ENCODE data around the gene SF3B1.
"Not testable (repeated sequence)": the region's sequence is repeated elsewhere in the genome, so short reads cannot be mapped to it uniquely, and the experiment has no call there.

Gene SF3B1

DNA sequence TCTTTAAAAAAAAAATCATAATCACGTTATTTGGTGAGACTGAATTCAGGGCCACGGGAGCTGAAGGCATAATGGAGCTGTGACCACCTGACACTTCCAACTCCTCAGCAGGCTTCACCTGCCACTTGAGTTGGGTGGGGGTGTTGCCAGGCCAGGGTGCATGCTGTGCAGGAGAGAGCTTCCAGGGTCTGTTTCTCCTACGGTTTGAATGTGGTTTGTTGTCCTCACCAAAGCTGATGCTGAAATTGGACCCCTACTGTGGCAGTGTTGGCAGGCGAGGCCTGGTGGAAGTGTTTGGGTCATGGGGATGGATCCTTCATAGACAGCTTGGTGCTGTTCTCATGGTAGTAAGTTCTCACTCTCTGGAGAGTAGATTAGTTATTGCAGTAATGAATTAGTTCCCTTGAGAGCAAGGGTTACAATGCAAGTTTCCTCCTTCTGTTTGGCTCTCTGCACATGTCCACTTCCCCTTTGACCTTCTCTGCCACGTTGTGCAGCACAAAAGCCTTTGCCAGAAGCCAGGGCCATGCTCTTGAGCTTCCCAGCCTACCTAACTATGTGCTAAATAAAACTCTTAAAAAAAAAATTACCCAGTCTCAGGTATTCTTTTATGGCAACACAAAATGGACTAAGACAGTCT lies 86.0 kb downstream of the SF3B1 start:
- H3K27ac Mint-ChIP-seq: no peak overlapping the region
- H3K4me1 Mint-ChIP-seq (ENCODE audit: low read depth): peaks cover 23% of the 10 kb centered on the region
- H3K9me3 Mint-ChIP-seq: no peaks in the 10 kb centered on the region

GRCh38 chr2:197345846-197346370 lies 88.9 kb downstream of the SF3B1 start:
- no peak overlapping the region for H3K4me3 Mint-ChIP-seq

More for the DNA sequence above, 86.0 kb downstream of the SF3B1 start:
- Mint-ChIP-seq H3K4me3 (no peak overlapping the region), H3K27me3 (no peaks in the 10 kb centered on the region), H3K36me3 (ENCODE audit: low read depth) (no peaks in the 10 kb centered on the region)

DNA sequence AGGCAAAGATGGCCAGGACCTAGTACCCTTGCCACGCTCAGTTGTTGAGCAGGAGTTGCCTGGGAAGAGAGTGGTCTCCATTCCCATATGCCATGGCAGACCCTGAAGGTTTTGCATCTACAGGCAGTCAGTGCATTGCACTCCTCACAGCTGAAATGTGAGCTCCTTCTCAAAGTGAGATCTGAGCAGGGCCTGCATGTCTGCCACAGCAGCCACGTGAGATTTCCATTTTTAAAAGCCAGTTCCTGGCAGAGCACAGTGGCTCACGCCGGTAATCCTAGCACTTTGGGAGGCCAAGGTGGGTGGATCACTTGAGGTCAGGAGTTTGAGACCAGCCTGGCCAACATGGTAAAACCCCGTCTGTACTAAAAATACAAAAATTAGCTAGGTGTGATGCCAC lies 90.9 kb downstream of the SF3B1 start:
- not testable (repeated sequence) for H3K27ac Mint-ChIP-seq; H3K4me3 Mint-ChIP-seq; H3K27me3 Mint-ChIP-seq; H3K36me3 Mint-ChIP-seq (ENCODE audit: low read depth); H3K9me3 Mint-ChIP-seq
- H3K4me1 Mint-ChIP-seq (ENCODE audit: low read depth): peaks cover 18% of the 10 kb centered on the region

More at GRCh38 chr2:197345846-197346370, 88.9 kb downstream of the SF3B1 start:
- Mint-ChIP-seq H3K4me1 (ENCODE audit: low read depth) (peaks cover 14% of the 10 kb centered on the region), H3K36me3 (ENCODE audit: low read depth) (no peaks in the 10 kb centered on the region), H3K27ac (no peak overlapping the region), H3K27me3 (no peaks in the 10 kb centered on the region), H3K9me3 (no peaks in the 10 kb centered on the region)

DNA sequence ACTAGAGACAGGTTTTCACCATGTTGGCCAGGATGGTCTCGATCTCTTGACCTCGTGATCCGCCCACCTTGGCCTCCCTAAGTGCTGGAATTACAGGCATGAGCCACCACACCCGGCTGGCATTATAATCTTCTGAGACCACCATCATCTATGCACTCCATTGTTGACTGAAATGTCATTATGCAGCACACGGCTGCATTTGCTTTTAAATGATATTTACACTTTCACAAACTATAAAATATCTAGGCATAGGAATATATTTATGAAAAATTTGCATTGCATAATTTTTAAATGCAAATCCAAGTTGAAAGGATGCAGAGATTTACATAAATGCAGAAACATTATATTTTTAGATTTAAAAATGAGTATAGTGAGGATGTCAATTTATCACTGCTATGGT lies 94.2 kb downstream of the SF3B1 start:
- peaks cover 19% of the 10 kb centered on the region for H3K4me1 Mint-ChIP-seq (ENCODE audit: low read depth)
- H3K9me3 Mint-ChIP-seq: no peaks in the 10 kb centered on the region
- no peaks in the 10 kb centered on the region for H3K27me3 Mint-ChIP-seq
- H3K4me3 Mint-ChIP-seq: no peak overlapping the region
- no peak overlapping the region for H3K27ac Mint-ChIP-seq
- no peaks in the 10 kb centered on the region for H3K36me3 Mint-ChIP-seq (ENCODE audit: low read depth)
